SKM-1 (cell line): ENCODE measurements around the gene IL17REL.

ENCODE experiments used
- DNase-seq: peaks from one replicate; lab custom pipeline; 2025; ENCODE audit not compliant: unreplicated experiment; lab: John Stamatoyannopoulos, UW

Gene IL17REL

DNA sequence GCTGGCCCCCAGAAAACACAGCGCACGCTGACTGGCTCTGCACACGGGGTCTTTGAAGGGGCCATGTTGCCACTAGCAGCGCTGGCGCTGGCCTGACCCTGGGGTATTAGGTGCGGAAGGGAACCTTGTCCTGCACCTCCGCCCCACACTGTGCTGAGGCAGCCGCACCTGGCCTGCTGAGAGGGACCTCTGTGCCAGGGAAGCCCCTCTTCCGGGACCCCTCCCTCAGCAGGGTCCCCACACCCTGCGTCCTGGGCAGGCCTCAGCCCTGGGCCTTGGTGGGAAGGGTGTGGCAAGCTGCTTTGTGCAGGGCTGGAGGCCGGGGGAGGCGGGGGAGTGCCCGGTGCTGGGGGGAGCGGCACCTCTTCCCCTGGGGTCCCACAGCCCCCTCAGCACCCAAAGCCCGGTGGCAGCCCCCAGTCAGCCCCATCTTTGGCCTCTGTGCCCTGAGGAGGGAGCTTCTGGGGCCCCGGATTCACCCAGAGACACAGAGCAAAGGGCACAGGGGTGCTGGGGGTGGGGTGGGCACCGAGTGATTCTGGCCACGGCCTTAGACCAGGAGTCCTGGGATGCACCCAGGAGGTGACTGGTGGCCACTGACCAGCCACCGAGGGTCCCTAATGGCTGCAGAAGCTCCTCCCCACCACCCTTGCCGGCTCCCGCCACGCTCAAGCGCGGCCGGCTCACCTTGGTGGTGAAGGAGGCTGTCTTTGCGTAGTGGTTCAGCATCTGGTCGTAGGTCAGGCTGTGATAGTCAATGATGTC, 34.1 kb upstream of the IL17REL start:
- DNase-seq: no peak

DNA sequence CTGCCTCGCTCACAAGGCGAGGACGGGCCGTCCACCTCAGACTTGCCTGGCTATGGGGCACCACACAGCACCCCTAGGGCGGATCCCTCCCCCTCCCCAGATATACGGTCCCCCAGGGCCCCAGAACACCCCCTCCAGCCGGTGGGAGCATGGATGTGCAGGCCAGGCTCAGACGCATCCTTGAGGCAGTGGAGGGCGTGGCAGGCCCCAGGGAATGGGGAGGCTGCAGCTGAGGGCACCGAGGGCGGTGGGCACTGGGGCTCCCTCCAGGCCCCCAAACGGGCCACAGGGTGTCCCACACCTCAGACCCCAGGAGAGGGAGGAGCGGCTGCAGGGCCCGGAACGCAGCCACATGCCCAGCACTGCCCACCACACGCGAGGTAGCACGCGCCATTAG, 33.5 kb upstream of the IL17REL start:
- no peak for DNase-seq

DNA sequence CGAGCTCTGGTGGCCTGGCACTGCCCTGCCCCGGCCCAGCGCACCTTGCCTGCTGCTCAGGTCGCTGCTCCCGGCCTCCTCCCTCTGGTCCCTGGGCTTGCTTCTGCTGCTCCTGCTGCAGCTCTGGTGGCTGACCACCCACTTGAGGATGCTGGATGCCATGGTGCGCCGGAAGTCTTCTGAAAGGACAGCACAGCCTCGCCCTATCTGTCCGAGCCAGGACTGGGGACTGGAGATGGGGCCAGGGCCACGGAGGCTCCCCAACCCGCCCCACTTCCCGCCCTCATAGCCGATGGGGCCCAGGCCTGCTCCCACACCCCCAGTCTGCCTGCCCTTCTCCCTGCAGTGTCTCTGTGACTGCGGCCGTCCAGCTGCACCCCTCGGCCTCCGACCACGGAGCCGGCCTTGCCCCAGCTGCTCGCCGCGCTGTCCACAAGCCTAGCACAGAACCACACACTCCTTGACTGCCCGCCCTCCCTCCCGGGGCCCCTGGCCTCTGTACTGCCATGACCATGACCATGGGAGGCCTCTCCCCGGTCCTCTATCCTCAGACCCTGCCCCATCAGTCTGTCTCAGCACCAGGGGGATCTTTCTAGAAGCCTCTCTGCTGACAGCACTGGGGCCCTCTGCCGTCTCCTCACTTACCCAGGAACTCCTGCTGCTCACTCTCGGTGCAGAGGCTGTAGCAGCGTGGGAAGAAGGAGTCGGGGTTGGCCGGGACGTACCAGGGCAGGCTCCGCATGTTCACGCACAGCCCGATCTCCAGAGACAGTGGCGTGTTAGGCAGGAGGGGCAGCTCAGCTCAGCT, 32.9 kb upstream of the IL17REL start:
- DNase-seq: no peak

DNA sequence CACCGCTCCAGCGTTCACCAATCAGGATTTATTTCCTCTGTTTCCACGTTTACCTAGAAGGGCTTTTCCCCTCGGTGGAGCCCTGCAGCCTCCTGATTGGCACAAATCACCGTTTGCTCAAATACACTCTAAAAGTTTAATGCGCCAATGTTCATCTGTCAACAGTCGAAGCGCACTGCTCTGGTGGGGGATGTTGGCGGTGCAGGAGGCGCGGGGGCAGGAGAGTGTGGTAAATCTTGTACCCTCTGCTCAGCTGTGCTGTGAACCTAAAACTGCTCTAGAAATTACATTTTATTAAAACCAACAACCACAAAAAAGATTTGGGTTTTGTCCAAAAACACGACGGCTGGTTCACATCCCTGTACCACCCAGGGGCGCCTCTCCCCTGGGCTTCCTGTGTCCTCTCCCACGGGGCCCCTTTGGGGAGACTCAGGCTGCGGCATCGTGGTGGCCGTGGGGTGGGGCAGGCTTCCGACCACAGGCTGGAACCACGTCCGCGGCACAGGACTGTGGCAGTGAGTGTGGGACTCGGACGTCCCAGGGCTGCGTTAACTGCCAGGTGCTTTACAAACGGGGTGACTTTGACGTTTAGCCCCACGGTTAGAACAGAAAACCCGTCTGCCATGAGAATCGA, 32.0 kb upstream of the IL17REL start:
- no peak for DNase-seq

DNA sequence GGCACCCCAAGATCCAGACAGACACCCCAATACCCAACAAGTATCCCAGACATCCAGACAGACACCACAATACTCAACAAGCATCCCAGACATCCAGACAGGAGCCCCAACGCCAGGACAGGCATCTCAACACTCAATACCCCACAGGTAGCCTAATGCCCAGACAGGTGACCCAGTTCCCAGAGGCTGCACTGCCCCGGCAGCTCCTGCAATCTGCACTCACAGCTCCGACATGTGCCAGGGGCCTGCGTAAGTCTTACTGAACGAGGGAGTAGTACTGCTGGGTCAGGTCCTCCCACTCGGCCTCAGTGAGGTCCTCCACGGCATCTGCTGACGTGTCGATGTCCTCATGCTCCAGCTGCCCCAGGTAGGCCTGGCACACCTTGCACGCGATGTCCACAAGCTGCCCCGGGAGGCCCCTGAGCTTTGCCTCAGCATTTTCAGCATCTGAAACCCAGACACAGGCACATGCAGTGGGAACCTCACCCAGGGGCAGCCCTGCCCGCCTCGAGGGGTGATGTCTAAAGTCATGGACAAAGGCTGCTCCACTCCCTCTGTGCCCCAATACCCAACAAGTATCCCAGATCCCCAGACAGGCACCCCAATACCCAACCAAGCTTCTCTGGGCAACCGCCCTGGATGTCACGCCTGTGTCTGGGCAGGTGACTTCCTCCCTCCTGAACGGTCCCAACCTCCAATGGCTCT, 28.9 kb upstream of the IL17REL start:
- DNase-seq: no peak

DNA sequence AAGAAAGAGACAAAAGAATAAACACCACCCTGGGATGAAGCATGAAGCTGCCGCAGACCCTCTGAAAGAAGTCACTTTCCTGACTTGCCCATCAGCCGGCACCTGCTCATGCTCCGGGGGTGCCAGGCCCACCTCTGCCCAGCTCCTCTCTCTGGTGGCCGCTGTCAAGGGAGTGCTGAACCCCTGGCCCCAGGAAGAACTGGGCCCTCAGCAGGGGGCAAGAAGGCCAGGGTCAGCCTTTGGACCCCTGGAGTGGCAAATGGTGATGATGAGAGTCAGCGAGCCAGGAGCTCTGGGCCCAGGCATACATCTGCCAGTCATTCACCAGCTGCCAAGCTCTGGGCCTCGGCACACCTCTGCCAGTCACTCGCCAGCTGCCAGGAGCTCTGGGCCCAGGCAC, 28.2 kb upstream of the IL17REL start:
- no peak for DNase-seq

DNA sequence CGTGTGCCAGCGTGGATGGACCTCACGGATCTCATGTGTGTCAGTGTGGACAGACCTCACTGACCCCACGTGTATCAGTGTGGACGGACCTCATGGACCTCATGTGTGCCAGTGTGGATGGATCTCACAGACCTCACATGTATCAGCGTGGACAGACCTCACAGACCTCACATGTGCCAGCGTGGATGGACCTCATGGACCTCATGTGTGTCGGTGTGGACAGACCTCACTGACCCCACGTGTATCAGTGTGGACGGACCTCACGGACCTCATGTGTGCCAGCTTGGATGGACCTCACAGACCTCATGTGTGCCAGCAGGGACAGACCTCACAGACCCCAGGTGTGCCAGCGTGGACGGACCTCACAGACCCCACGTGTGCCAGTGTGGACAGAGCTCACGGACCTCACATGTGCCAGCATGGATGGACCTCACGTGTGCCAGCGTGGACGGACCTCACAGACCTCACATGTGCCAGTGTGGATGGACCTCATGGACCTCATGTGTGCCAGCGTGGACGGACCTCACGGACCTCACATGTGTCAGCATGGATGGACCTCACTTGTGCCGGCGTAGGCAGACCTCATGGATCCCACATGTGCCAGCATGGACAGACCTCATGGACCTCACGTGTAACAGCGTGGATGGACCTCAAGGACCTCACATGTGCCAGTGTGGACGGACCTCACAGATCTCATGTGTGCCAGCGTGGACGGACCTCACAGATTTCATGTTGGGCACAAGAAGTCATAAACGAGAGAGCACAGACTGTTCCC, 27.3 kb upstream of the IL17REL start:
- DNase-seq: no peak

DNA sequence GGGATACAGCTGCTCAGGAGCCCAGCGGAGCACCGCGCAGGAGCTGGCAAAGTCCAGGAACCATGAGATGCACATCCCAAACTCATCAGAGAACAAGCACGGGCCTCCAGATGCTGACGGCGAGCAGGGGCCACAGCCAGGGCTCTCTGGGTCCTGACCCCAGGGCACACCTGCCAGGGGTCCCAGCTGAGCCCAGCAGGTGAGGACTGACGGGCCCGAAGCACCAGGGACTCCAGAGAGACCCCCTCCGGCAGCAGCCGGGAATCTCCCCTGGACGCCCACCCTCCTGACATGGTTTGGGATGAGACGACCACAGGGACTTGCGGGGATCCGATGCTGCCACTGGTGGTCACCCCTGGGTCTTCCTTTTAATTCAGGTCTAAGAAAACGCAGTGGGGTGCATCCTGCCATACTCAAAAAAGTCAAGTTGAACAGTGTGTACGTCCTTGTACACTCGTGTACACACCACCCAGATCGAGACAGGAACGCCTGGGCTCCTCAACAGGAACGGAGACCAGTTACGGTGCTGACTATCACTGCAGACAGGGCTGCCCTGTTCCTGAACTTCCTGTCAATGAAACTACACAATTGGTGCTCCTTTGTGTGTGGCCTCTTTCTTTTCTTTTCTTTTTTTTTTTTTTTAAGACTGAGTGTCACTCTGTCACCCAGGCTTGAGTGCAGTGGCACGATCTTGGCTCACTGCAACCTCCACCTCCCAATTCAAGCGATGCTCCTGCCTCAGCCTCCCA, 23.6 kb upstream of the IL17REL start:
- no peak for DNase-seq

DNA sequence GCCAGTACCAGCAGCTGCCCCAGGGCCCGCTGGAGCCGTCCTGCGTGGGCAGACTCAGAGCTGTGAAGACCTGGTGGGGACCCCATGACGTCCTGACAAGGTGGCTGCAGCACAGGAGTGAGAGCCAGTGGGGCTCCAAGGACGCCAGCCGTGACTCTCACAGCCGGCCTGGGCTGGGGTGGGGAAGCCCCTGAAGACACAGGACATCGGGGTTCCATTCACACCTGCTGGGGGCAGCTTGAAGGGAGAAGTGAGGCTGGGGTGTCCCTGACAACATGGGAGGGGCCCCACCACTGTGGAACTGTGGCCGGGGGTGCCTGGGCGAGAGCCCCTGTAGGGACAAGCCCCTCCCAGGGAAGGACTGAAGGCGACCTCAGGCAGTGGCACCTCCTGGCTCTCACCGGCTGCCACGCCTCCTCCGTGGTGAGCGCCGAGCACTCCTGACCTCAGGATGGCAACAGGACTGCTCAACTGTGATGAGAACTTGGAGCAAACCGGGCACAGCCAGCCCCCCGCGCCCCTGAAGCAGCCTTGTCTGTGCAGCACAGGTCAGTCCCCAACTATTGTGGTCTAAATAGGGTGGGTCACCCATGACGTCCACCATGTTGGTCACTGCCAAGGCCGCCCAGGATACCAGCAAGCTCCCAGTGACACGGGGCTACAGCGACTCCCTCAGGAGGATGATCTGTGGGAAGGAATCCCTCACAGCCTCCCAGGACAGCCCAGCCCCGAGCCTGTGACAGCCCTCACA, 22.7 kb upstream of the IL17REL start:
- DNase-seq: no peak

DNA sequence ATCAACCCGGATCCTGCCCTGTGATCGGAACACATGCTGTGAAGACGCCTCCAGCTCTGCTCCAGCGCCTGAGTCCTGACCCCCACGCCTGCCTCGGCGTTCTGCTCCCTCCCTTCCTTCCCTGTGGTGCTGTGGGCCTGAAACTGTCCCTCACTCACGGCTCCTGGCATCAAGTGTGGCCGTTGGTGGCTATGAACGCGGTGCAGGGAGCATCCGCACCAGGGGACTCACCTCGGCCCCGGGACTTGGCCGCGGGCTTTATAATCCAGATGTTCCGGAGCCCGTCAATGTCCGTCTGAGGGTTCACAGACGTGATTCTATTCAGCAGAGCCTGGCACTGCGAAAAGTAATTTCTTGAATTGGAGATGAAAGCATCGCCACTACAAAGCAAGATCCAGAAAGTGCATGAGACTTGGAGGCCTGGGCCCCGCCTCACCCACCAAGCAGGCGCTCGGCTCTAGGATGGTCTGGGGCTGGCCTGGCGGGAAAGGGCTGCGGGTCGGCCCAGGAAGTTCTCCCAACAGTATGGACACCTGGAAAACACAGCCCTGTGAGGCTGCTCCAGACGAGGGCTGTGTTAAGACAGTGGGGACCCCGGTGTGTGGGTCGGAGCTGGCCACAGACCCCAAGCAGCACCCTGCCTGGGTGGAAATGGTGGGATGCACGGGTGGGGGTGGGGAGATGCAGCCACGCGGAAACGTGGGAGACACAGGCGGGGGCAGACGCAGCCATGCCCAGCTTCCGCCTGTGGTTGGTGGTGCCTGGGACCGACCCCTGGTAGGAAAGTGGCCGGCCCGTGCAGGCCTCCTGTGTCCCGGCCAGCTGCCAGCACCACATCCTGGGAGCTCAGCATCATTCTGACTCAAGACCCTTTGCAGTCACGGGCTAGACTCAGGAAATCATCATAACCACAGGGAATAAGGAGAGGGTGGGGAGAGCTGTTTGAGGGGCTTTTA, 21.8 kb upstream of the IL17REL start:
- DNase-seq: no peak

DNA sequence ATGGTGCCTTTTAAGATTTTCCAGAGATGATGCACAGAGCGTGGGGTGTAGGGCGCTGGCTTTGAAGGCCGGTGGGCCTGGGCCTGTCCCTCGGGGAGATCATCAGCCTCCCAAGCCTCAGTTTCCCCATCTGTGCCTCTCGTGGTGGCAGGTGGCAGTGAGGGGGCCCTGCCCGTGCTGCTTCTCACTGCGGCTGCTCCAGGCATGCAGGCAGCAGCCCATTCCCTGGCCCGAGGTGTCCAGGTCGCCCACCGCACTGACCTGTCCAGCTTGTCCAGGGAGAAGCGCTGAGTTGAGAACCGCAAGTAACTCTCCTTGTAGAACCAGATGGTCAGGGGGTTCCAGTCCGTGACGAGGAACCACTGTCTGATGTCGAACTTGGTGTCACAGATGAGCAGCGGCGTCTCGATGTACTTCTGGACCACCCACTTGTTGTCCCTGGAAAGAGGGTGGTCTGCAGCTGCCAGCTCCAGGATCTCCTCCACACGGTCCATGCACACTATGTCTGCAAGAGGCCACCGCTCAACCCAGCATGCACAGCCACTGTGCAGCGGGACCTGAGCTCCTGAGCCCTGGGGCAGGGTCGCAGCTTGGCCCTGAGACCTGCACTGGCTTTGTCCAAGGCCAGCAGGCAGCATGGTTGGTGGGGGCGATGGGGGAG, 20.5 kb upstream of the IL17REL start:
- DNase-seq: no peak

DNA sequence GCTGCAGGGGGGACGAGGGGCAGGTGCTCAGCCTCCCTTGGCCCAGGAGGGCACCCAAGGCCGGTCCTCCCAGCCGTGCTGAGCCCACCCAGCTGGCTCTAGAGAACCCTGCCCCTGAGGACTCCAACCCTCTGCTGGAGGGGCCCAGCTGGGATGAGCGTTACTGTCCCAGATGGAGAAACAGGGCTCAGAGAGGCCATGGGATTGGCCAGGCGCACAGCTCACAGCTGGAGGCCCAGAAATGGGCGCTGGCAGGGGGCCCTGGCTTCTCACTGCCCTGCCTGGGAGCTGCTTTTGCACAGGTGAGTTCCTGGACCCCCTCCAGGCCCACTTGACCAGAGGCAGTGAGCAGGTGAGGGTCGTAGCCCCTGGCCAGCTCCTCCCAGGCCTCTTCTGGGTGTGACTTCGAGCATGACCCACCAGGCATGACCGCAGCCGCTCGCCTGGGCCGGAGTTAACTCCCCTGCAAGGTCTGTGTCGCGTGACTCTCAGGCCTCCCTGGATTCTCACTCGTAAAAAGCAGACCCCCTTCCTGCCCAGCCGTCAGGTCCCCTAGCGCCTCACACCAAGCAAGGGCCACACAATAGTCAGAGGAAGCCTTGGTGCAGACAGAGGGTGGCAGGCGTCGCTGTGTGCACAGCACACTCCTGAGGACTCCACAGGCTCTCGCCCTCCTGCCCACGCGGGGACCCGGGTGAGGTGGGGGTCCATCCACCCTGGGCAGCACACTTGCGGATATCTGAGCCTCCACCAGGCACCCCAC, 19.7 kb upstream of the IL17REL start:
- DNase-seq: no peak

DNA sequence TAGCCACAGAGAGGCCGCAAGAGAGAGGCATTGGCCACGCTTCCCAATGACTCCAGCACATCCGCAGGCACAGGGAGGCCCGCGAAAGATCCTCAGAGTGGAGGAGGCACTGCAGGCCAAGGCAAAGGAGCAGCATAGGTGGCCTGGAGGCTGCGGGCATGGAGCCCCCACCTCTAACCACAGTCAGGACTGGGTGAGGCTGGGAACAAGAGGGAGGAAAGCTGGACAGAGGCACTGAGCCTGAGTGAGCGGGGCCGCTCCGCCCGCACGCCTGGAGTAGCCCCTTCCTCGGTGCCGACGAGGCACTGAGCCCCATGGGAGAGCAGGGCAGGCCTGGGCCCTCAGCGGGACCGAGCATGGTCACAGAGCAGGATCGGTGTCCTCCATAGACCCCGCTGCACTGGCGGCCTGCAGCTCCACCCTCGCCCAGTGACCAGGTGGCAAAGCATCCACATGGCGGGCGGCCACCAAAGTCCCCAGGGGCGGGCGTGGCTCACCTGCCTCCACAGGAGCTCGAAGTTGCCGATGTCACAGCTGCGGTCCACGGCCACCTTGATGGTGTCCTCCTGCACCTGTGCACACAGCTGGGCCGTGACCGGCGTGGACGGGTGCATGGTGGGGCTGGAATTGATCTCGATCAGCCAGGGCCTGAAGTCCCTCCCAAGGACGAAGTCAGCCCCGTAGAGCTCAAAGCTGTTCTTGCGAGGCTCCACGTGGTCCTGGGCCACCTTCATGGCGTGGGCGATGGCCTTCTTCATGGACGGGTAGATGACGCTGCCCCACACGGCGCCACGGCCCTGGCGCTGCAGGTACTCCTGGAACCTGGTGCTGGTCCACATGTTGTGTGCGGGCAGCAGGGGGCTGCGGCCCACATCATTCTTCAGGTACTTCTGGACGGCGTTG, 18.9 kb upstream of the IL17REL start:
- DNase-seq: no peak

DNA sequence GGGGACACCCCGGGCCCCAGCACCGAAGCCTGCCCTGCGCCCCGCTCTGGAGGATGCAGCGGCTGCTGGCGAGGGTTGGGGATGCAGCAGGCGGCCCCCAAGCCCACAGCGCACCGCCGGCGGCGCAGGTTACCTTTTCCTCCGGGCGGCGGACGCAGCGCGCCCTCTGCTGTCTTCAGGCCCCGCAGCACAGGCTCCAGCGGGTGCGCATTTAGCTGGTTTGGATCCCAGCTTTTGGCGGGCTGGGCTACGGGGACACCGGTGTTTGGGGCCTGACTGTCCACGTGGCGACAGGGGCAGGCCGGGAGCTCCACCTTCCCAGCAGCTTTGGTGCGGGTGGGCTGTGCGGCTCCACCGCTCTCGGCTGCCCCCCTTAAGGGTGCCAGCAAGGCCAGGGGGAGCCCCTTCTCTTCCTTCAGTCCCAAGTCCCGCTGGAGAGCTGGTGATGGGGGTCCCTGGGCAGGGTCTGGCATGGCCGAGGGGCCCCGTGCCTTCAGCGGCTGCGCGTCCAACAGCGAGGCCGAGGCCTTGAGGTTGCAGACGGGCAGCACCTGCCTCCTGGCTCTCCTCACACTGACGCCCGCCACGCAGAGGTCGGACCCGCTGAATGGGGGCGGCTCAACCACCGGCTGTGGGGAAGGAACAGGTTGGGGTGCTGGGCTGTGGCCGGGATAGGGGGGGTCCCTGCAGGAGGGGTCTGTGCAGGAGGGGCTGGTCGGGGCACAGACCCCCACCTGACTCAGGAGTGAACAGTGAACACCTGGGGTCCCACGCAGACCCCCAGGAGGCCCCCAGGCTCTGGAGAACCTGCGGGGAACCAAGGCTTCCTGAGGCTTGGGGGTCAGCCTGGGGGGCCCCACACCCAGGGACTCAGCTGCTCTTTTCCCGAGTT, 18.0 kb upstream of the IL17REL start:
- peak; percentile 38 for DNase-seq
